ENCODE measurements around the gene B4GALNT1. TPM values are rescaled to one million over a fixed set of nuclear protein-coding genes. Genes with fewer than 3 reads are reported as not detected.
A peak's percentile ranks its signal among the peaks of the same experiment; 100 is the strongest.
"Not testable (repeated sequence)": the region's sequence is repeated elsewhere in the genome, so short reads cannot be mapped to it uniquely, and the experiment has no call there.

The B4GALNT1 gene
- total and polyA plus RNA-seq, 9 donors: 1.4 to 2.9 (median 2.3) TPM

GRCh38 chr12:57637364-57637763, 4.4 kb upstream of the B4GALNT1 start:
- Histone ChIP-seq H3K27me3 (ENCODE audit: control insufficient read depth, insufficient read depth, low read length) (peaks cover 50% of the 10 kb centered on the region), H3K4me1 (ENCODE audit: control insufficient read depth, insufficient read depth, low read length) (peaks cover 9% of the 10 kb centered on the region), H3K9me3 (replicated peaks; ENCODE audit: control insufficient read depth, low read depth, low read length) (no peaks in the 10 kb centered on the region), H3K36me3 (ENCODE audit: control insufficient read depth, insufficient read depth, low read length) (no peaks in the 10 kb centered on the region), H3K27ac (ENCODE audit: low read length) (no peak overlapping the region), H3K4me3 (ENCODE audit: low read length) (no peak overlapping the region)
- DNase-seq: peak; percentile 1
- no CpG with 5 or more reads among the region's 3 CpGs for WGBS (ENCODE audit: insufficient coverage)

DNA sequence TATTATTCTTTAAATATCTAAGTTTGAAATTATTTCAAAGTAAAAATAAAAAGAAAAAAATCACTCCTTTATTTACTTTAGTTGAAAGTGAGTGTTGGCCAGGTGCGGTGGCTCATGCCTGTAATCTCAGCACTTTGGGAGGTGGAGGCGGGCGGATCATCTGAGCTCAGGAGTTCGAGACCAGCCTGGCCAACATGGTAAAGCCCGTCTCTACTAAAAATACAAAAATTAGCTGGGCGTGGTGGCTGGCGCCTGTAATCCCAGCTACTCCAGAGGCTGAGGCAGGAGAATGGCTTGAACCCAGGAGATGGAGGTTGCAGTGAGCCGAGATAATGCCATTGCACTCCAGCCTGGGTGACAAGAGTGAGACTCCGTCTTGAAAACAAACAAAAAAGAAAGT, 3.7 kb upstream of the B4GALNT1 start:
- Histone ChIP-seq H3K27me3 (ENCODE audit: control insufficient read depth, insufficient read depth, low read length) (peaks cover 52% of the 10 kb centered on the region), H3K4me1 (ENCODE audit: control insufficient read depth, insufficient read depth, low read length) (peaks cover 15% of the 10 kb centered on the region)
- 80% methylated on average over 4 of the region's 9 CpGs for WGBS (ENCODE audit: insufficient coverage)
- not testable (repeated sequence) for H3K4me3 ChIP-seq (ENCODE audit: low read length); H3K27ac ChIP-seq (ENCODE audit: low read length); H3K36me3 ChIP-seq (ENCODE audit: control insufficient read depth, insufficient read depth, low read length); H3K9me3 ChIP-seq (replicated peaks; ENCODE audit: control insufficient read depth, low read depth, low read length); DNase-seq

DNA sequence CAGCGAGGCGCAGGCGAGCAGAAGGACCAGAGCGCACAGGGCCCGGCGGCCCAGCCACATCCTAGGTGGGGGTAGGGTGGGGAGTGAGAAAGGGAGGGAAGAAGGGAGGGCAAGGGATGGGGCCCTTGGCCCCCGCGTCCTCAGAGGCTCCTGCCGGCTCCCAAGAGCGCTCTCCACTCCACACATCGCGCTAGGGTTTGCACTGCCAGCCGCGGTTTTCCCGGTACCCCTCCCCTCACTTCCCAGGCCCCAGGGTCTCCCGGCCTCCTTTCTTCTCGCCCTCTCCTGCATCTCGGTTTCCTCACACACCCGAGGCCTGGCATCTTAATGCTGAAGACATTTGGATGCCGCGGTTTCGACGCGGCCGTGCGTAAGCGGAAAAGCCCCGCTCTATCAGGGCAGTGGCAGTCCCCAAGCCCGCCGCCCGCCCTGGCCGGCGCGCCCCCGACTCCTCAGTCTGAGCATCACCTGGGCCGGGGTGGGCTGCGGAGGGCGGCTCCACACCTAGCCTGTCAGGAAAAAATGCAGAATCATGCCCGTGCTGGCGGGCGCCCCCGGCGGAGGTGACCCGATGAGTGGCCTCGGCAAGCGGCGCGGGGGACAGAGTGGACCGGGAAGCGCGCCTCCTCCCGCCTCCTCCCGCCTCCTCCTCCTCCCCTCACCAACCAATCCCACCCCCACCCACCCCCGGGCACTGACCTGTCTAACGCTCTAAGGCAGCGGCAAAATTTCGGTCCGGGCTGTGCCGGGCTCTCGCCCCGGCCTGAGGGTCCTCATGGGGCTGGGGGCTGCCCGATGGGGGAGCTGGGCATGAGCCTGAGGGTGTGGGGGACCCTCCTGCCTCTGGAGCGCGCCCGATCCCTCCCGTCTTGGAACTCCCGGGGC, 686 bp downstream of the B4GALNT1 start:
- Histone ChIP-seq H3K27ac (ENCODE audit: low read length) (no peak overlapping the region), H3K27me3 (ENCODE audit: control insufficient read depth, insufficient read depth, low read length) (peaks cover 70% of the 10 kb centered on the region), H3K9me3 (replicated peaks; ENCODE audit: control insufficient read depth, low read depth, low read length) (no peaks in the 10 kb centered on the region), H3K36me3 (ENCODE audit: control insufficient read depth, insufficient read depth, low read length) (no peaks in the 10 kb centered on the region), H3K4me1 (ENCODE audit: control insufficient read depth, insufficient read depth, low read length) (peaks cover 24% of the 10 kb centered on the region), H3K4me3 (ENCODE audit: low read length) (peak overlapping the region; percentile 49)
- under 1% methylated on average over 60 of the region's 67 CpGs for WGBS (ENCODE audit: insufficient coverage)
- peak; percentile 24 for DNase-seq

DNA sequence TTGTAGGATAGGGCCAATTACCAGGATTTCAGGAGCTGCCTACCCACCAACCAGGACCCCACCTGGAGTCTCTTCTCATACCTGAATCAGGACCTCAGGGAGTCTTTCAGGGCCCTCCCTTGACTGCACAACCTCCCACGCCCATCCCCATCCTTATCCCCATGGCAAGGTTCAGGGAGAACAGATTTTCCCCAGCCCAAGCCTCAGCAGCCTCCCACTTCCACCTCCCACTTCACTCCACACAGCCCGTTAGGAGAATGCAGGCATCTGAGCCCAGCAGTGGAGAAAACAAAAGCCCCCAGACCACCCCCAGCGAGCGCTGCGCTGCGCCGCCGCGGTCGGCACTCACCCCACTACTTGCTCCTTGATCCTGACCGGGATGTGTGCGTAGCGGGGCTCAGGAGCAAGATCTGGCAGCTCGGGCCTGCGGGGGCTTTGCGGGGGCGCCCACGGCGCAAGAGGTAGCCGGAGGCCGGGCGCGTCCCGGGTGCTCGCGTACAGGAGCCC, 1.4 kb downstream of the B4GALNT1 start:
- H3K36me3 ChIP-seq (ENCODE audit: control insufficient read depth, insufficient read depth, low read length): no peaks in the 10 kb centered on the region
- peak overlapping the region; percentile 49 for H3K4me3 ChIP-seq (ENCODE audit: low read length)
- H3K27ac ChIP-seq (ENCODE audit: low read length): no peak overlapping the region
- peak; percentile 3 for DNase-seq
- H3K9me3 ChIP-seq (replicated peaks; ENCODE audit: control insufficient read depth, low read depth, low read length): no peaks in the 10 kb centered on the region
- H3K4me1 ChIP-seq (ENCODE audit: control insufficient read depth, insufficient read depth, low read length): peaks cover 29% of the 10 kb centered on the region
- H3K27me3 ChIP-seq (ENCODE audit: control insufficient read depth, insufficient read depth, low read length): peaks cover 75% of the 10 kb centered on the region
- WGBS (ENCODE audit: insufficient coverage): 5% methylated on average over 26 of the region's 26 CpGs

DNA sequence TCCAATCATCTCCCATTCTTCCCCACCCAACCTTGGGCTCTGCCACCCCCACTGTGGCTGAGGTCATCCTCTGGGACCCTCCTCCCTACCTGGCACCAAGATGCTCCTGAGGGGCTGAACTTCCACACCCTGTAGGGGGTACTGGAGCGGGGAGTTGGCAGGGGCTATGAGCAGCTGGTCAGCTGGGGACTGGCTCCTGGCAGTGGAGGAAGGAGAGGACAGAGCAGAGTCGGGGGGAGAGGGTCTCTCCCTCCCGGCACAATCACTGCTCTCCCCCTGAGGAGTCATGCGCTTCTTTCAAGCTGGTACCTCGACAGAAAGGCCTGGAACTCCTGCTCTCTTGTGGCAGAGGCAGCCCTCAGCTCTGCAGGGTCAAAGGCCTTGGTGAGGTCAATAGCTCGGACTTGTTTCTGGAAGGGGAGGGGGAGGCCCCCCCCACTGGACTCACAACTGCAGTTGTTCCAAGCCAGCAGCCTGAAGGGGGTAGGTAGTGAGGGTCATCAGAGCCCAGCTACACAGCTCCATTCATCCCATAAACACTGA, 2.0 kb downstream of the B4GALNT1 start:
- Histone ChIP-seq H3K4me3 (ENCODE audit: low read length) (no peak overlapping the region), H3K27me3 (ENCODE audit: control insufficient read depth, insufficient read depth, low read length) (peaks cover 80% of the 10 kb centered on the region), H3K9me3 (replicated peaks; ENCODE audit: control insufficient read depth, low read depth, low read length) (no peaks in the 10 kb centered on the region), H3K4me1 (ENCODE audit: control insufficient read depth, insufficient read depth, low read length) (peaks cover 35% of the 10 kb centered on the region), H3K27ac (ENCODE audit: low read length) (no peak overlapping the region), H3K36me3 (ENCODE audit: control insufficient read depth, insufficient read depth, low read length) (peaks cover 4% of the 10 kb centered on the region)
- WGBS (ENCODE audit: insufficient coverage): 17% methylated on average over 1 of the region's 6 CpGs
- peak; percentile 1 for DNase-seq

GRCh38 chr12:57629897-57630471, 3.0 kb downstream of the B4GALNT1 start:
- peaks cover 10% of the 10 kb centered on the region for H3K36me3 ChIP-seq (ENCODE audit: control insufficient read depth, insufficient read depth, low read length)
- peaks cover 84% of the 10 kb centered on the region for H3K27me3 ChIP-seq (ENCODE audit: control insufficient read depth, insufficient read depth, low read length)
- H3K4me1 ChIP-seq (ENCODE audit: control insufficient read depth, insufficient read depth, low read length): peaks cover 35% of the 10 kb centered on the region
- peak; percentile 1 for DNase-seq
- H3K27ac ChIP-seq (ENCODE audit: low read length): no peak overlapping the region
- no peaks in the 10 kb centered on the region for H3K9me3 ChIP-seq (replicated peaks; ENCODE audit: control insufficient read depth, low read depth, low read length)
- H3K4me3 ChIP-seq (ENCODE audit: low read length): no peak overlapping the region
- WGBS (ENCODE audit: insufficient coverage): no CpG with 5 or more reads among the region's 5 CpGs

DNA sequence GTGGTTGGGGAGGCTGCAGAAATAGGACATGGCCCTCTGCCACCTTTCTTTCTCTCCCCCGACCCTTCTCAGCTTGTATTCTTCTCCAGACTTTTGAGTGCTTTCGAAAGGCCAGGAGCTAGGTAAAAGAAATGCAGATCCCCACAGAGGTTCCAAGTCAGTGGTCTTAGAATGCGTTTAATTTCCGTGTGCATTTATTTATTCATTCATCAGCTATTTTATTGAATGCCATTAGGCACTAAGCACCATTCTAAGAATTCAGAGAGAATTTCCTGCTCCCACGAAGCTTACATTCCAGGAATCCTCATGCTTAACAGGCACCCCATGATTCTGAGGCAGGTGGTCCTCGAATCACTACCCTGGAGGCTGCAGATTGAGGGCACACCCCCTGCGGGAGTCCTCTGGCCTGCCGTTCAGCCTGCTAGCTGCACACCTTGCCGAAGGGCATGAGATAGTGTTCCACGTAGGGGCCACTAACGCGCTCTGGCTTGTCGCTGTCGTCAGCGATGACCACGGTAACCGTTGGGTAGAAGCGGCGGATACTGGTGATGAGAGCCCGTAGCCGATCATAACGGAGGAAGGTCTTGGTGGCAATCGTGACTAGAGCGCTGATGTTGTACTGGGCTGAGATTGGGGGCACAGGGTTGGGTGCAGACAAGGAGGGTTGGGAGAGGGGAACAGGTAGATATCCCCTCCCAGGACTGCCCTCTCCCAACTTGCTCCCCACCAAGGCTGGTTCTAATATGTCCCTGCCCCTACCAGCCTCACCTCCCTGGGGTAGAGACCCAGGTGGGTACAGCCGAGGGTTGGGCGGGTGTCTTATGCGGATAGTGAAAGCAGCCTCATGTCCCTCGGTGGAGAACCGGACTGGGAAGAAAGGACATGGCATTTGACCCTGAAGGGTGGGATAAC, 4.5 kb downstream of the B4GALNT1 start:
- H3K27me3 ChIP-seq (ENCODE audit: control insufficient read depth, insufficient read depth, low read length): peaks cover 94% of the 10 kb centered on the region
- peaks cover 16% of the 10 kb centered on the region for H3K36me3 ChIP-seq (ENCODE audit: control insufficient read depth, insufficient read depth, low read length)
- no peak overlapping the region for H3K4me3 ChIP-seq (ENCODE audit: low read length)
- H3K27ac ChIP-seq (ENCODE audit: low read length): no peak overlapping the region
- peak; percentile 1 for DNase-seq
- H3K4me1 ChIP-seq (ENCODE audit: control insufficient read depth, insufficient read depth, low read length): peaks cover 35% of the 10 kb centered on the region
- WGBS (ENCODE audit: insufficient coverage): 39% methylated on average over 28 of the region's 29 CpGs
- H3K9me3 ChIP-seq (replicated peaks; ENCODE audit: control insufficient read depth, low read depth, low read length): no peaks in the 10 kb centered on the region

DNA sequence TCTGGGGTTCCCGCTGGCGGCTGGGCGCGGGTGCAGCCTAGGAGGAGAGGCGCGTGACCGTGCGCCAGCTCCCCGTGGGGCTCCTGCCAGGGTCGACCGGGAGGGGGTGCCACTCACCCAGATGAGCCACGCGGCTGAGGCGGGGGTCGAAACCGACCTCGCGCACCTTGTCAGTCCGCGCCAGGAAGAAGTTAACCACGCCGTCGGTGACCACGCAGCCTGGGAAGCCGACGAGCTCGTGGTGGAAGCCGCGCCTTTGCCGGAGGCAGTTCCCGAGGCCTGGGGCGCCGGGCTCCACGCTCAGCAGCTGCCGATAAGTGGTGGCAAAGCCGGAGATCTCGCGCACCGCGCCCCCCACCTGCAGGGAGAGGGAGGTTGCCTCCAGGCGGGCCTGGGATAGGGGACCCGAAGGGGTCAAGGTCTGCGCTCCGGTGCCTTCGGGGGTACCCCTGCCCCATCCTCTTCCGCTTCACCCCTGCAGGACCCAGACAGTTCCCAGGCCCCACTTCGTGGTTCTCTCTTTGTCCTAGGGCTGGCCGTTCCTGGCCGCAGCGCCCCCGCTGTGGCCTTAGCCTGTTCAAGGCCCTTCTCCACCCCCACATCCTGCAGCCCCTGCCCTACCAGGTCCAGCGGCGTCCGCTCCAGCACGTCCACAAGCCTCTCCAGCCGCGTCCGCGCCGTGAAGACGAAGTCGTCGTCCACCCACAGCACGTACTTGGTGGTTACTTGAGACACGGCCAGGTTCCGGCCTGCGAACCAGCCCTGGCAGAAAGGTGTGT, 5.3 kb downstream of the B4GALNT1 start:
- peak; percentile 10 for DNase-seq
- Histone ChIP-seq H3K27ac (ENCODE audit: low read length) (no peak overlapping the region), H3K27me3 (ENCODE audit: control insufficient read depth, insufficient read depth, low read length) (peaks cover 92% of the 10 kb centered on the region), H3K36me3 (ENCODE audit: control insufficient read depth, insufficient read depth, low read length) (peaks cover 21% of the 10 kb centered on the region), H3K9me3 (replicated peaks; ENCODE audit: control insufficient read depth, low read depth, low read length) (no peaks in the 10 kb centered on the region), H3K4me1 (ENCODE audit: control insufficient read depth, insufficient read depth, low read length) (peaks cover 28% of the 10 kb centered on the region), H3K4me3 (ENCODE audit: low read length) (no peak overlapping the region)
- 6% methylated on average over 51 of the region's 67 CpGs for WGBS (ENCODE audit: insufficient coverage)

GRCh38 chr12:57626921-57627445, 6.0 kb downstream of the B4GALNT1 start:
- Histone ChIP-seq H3K27me3 (ENCODE audit: control insufficient read depth, insufficient read depth, low read length) (peaks cover 92% of the 10 kb centered on the region), H3K27ac (ENCODE audit: low read length) (no peak overlapping the region), H3K4me3 (ENCODE audit: low read length) (no peak overlapping the region), H3K9me3 (replicated peaks; ENCODE audit: control insufficient read depth, low read depth, low read length) (no peaks in the 10 kb centered on the region), H3K4me1 (ENCODE audit: control insufficient read depth, insufficient read depth, low read length) (peaks cover 24% of the 10 kb centered on the region), H3K36me3 (ENCODE audit: control insufficient read depth, insufficient read depth, low read length) (peaks cover 26% of the 10 kb centered on the region)
- WGBS (ENCODE audit: insufficient coverage): 40% methylated on average over 3 of the region's 9 CpGs
- DNase-seq: peak; percentile 3

Data from muscle of leg (tissue), 11 donors.